A549 (cell line): Measurements from ENCODE around the gene SMIM38.

Experiments
- CTCF ChIP-seq: fragments of >200 bp; sonication (Bioruptor Twin); formaldehyde crosslinking; IDR thresholded peaks from 3 replicates; pipeline ENCODE4 v1.5.1; 2016
- EP300 ChIP-seq, 2 experiments: fragments of >200 bp; sonication (Bioruptor Twin); formaldehyde crosslinking; IDR thresholded peaks; 2 replicates in 1 of 2; 3 replicates in 1 of 2; pipeline ENCODE4 v1.6.1; 2016 to 2017

DNA sequence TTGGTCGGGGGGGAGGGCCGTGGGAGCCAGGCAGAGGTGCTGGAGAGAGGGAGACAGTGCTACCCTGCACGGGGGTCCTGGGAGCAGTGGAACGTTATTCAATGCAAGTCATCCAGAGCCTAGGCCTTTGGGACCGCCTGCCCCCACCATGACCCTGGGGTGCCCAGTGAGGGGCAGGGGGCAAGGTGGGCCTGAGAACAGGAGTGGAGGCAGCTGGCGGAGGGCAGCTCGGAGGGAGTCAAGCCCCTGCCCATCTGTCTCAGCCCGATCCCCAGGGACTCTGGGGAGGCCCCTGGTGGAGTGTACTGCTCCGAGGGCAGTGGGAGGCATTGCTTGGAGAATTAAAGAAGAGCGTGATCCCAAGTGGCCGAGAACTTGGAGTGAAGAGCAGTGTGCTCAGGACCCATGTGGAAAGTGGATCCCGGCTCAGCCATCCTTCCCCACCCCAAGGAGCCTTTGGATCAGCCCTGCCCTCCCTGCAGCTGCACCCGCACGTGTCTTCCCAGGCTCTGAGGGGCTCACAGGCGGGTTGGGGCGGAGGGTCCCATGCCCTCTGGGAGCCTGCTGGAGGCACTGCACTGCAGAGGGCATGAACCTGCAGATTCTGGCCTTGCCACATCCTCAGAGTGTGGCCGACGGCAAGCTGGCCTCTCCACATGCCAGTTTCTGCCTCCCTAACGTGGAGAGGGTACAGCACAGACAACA is 34.0 kb upstream of the SMIM38 start:
- TF ChIP-seq CTCF (no peak), EP300 (IDR thresholded peaks at IDR 0.05) (no peak)
